Measurements from ENCODE around the gene GADL1.

The GADL1 gene

DNA sequence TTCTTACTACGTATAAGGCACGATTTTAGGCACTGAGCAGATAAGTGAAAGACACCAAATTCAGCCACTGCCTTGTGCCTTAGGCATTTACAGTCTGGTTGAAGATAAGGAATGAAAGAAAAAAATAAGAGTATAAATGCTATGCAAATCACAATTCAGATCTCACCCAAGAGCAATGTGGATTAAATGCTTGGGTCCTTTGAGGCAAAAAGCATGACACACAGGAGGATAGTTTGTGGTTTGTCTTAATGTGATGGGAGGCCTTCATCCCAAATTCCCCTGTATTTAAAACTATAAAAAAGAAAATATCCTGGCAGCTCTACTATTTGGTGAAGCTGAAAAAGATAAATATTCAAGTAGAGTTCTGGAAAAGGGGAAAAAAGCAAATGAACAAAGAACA is 208.3 kb downstream of the GADL1 start:
- Histone ChIP-seq H4K20me1 (ENCODE audit: insufficient read depth, low read length) (no peaks in the 10 kb centered on the region), H3K27me3 (replicated peaks; ENCODE audit: insufficient read depth, low read length) (no peaks in the 10 kb centered on the region), H3K27ac (ENCODE audit: low read length) (no peak overlapping the region), H3K36me3 (replicated peaks; ENCODE audit: insufficient read depth, low read length) (no peaks in the 10 kb centered on the region), H3K4me1 (ENCODE audit: low read length) (no peaks in the 10 kb centered on the region), H3K9me3 (replicated peaks; ENCODE audit: insufficient read depth, low read length) (no peaks in the 10 kb centered on the region), H2AFZ (ENCODE audit: low read length) (no peak overlapping the region), H3K9me2 (replicated peaks; ENCODE audit: insufficient read depth, low read length) (no peaks in the 10 kb centered on the region), H3F3A (ENCODE audit: insufficient read depth, low read length) (no peaks in the 10 kb centered on the region), H3K9ac (ENCODE audit: low read length) (no peak overlapping the region), H3K79me2 (ENCODE audit: low read length) (no peaks in the 10 kb centered on the region), H3K4me3 (ENCODE audit: low read length) (no peak overlapping the region), H3K4me2 (ENCODE audit: low read depth, low read length) (no peak overlapping the region)
- DNase-seq, result no peak
- TF ChIP-seq, protein P1, sequence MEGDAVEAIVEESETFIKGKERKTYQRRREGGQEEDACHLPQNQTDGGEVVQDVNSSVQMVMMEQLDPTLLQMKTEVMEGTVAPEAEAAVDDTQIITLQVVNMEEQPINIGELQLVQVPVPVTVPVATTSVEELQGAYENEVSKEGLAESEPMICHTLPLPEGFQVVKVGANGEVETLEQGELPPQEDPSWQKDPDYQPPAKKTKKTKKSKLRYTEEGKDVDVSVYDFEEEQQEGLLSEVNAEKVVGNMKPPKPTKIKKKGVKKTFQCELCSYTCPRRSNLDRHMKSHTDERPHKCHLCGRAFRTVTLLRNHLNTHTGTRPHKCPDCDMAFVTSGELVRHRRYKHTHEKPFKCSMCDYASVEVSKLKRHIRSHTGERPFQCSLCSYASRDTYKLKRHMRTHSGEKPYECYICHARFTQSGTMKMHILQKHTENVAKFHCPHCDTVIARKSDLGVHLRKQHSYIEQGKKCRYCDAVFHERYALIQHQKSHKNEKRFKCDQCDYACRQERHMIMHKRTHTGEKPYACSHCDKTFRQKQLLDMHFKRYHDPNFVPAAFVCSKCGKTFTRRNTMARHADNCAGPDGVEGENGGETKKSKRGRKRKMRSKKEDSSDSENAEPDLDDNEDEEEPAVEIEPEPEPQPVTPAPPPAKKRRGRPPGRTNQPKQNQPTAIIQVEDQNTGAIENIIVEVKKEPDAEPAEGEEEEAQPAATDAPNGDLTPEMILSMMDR (IDR thresholded peaks at IDR 0.05; ENCODE audit: low read length), result no peak
- no peak for TF ChIP-seq EZH2phosphoT487 (IDR thresholded peaks at IDR 0.05; ENCODE audit: low read length)
- no peak for TF ChIP-seq EZH2 (optimal IDR thresholded peaks at IDR 0.05; ENCODE audit: low read depth, low read length)

DNA sequence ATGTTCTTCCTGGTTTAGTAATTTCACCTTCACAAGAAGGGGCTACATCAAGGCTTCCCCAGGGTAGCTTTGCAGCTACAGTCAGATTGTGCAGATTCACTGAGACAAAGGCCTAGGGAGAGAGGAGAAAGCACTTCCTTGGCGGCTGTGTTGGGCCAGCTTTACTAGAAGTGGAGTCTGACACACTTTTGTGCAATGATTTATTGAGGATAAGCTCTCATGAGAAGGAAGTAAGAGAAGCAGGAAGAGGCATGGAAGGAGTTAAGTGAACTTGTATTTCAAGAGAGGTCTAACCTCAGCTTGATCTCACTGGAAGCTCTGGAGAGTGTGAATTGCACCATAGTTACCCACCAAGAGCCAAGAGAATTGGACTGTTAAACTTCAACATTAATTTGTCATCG is 209.2 kb downstream of the GADL1 start:
- Histone ChIP-seq H3K27ac (ENCODE audit: low read length) (no peak overlapping the region), H3K79me2 (ENCODE audit: low read length) (no peaks in the 10 kb centered on the region), H3K36me3 (replicated peaks; ENCODE audit: insufficient read depth, low read length) (no peaks in the 10 kb centered on the region)

GRCh38 chr3:30684356-30684755 is 210.1 kb downstream of the GADL1 start:
- H3K4me2 ChIP-seq (ENCODE audit: low read depth, low read length), result no peak overlapping the region
- no peak for DNase-seq
- H3K79me2 ChIP-seq (ENCODE audit: low read length), result no peaks in the 10 kb centered on the region
- no peaks in the 10 kb centered on the region for H3K4me1 ChIP-seq (ENCODE audit: low read length)
- TF ChIP-seq EZH2phosphoT487 (IDR thresholded peaks at IDR 0.05; ENCODE audit: low read length) (no peak), EZH2 (optimal IDR thresholded peaks at IDR 0.05; ENCODE audit: low read depth, low read length) (no peak)
- TF ChIP-seq, protein P1 (IDR thresholded peaks at IDR 0.05; ENCODE audit: low read length), result no peak
- H3K36me3 ChIP-seq (replicated peaks; ENCODE audit: insufficient read depth, low read length), result no peaks in the 10 kb centered on the region
- H3K9me2 ChIP-seq (replicated peaks; ENCODE audit: insufficient read depth, low read length), result no peaks in the 10 kb centered on the region
- H3K27ac ChIP-seq (ENCODE audit: low read length), result no peak overlapping the region
- H4K20me1 ChIP-seq (ENCODE audit: insufficient read depth, low read length), result no peaks in the 10 kb centered on the region
- H2AFZ ChIP-seq (ENCODE audit: low read length), result no peak overlapping the region
- no peaks in the 10 kb centered on the region for H3K27me3 ChIP-seq (replicated peaks; ENCODE audit: insufficient read depth, low read length)
- H3F3A ChIP-seq (ENCODE audit: insufficient read depth, low read length), result no peaks in the 10 kb centered on the region
- H3K9me3 ChIP-seq (replicated peaks; ENCODE audit: insufficient read depth, low read length), result no peaks in the 10 kb centered on the region
- H3K9ac ChIP-seq (ENCODE audit: low read length), result no peak overlapping the region
- H3K4me3 ChIP-seq (ENCODE audit: low read length), result no peak overlapping the region

More for the DNA sequence above, 209.2 kb downstream of the GADL1 start:
- Histone ChIP-seq H4K20me1 (ENCODE audit: insufficient read depth, low read length) (no peaks in the 10 kb centered on the region), H3K9me2 (replicated peaks; ENCODE audit: insufficient read depth, low read length) (no peaks in the 10 kb centered on the region), H3K4me2 (ENCODE audit: low read depth, low read length) (no peak overlapping the region), H3K9ac (ENCODE audit: low read length) (no peak overlapping the region), H3K9me3 (replicated peaks; ENCODE audit: insufficient read depth, low read length) (no peaks in the 10 kb centered on the region), H3K4me1 (ENCODE audit: low read length) (no peaks in the 10 kb centered on the region), H3F3A (ENCODE audit: insufficient read depth, low read length) (no peaks in the 10 kb centered on the region), H3K4me3 (ENCODE audit: low read length) (no peak overlapping the region), H3K27me3 (replicated peaks; ENCODE audit: insufficient read depth, low read length) (no peaks in the 10 kb centered on the region), H2AFZ (ENCODE audit: low read length) (no peak overlapping the region)
- TF ChIP-seq, protein P1 (IDR thresholded peaks at IDR 0.05; ENCODE audit: low read length), result no peak
- no peak for TF ChIP-seq EZH2 (optimal IDR thresholded peaks at IDR 0.05; ENCODE audit: low read depth, low read length)
- DNase-seq, result no peak
